MM.1S (cell line): Measurements from ENCODE around the gene FOXJ3.

Source experiments
- CTCF ChIP-seq: fragments of 300-600 bp; sonication (generic); IDR thresholded peaks from 2 replicates; pipeline ENCODE4 v1.5.1; 2016; ENCODE audit warnings: antibody characterized with exemption, low read length, mixed read lengths
- EZH2phosphoT487 ChIP-seq: fragments of 300-600 bp; sonication (generic); IDR thresholded peaks from 2 replicates; pipeline ENCODE4 v1.6.1; 2018; ENCODE audit warnings: antibody characterized with exemption, low read length

- TF ChIP-seq CTCF, result no peak
- TF ChIP-seq EZH2phosphoT487, result no peak
Observed at GRCh38 chr1:42139444-42139843, 195.6 kb downstream of the FOXJ3 start.
